Suppressor macrophage treated with lipopolysaccharide for 1 hour (primary cell): Measurements from ENCODE around the gene HABP2.
A peak's percentile ranks its signal among the peaks of the same experiment; 100 is the strongest.

Experiments
- DNase-seq, 3 donors: peaks; one replicate each; pipeline ENCODE4 v3.0.0-alpha.2; 2020 to 2022

The HABP2 gene

DNA sequence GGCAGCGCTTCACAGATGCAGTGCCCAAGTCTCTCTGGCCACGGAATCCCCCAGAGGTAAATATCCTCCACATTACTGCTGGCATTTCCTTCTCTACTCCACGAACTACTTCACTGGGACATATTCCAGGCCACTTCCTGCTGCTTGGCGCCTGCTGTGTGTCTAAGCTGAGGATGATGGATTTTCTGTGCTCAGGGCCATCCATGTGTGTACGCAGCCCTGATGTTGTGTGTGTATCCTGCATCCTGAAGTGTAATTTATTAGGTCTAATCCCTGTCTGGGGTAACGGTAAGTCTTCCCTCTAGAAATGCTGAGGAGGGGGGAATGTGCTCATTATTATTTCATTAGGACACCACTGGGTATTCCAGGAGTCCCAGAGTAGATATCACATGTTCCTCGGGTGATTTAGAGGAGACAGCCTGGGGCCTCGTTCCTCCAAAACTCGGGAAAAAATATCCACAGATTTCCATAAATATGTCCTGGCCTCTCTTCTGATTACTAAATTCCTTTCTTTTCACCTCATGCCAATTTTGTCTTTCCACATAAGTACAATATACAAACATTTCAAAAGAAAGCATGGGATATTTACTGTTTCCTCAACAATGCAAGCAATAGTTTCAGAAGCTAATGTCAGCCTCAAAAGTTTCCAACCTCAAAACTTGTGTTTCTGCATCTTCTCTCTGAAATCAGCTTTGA, 25.5 kb upstream of the HABP2 start:
- DNase-seq, result no peak

DNA sequence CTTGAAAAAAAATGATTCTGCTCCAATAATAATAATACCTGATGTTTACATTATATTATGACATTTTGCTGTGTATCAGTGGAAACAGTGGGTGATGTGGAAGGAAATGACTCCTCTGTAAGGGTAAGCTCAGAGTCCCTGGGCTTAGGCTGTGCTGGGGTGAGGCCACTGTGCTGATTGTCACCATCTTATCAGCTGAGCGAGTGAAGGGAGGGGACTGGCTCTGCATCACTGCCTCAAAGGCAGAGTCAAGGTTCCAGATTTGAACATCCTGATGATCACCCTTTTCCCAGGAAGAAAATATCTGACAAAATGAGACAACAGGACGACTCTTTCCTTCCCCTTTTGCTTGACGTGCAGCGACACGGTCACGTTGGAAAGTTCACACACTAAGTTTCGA, 24.0 kb upstream of the HABP2 start:
- DNase-seq, result no peak

DNA sequence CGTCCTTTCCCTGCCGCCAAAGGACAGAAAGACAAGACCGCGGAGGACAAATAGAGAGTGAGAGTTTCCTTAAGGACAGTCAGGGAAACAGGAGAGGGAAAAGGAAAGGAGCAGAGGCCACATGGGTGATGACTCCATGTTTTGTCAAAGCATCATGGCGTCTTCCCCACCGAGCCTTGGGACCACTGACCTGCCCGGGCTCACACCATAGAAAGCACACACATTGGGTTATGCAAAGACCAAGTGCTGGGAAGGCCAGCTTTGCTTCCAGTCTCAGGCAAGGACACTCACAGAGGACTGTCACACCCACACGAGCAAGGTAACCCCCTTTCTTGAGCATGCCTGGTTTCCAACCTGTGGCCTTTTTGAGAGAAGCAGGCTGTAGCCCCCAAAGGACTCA, 23.3 kb upstream of the HABP2 start:
- DNase-seq, result no peak

DNA sequence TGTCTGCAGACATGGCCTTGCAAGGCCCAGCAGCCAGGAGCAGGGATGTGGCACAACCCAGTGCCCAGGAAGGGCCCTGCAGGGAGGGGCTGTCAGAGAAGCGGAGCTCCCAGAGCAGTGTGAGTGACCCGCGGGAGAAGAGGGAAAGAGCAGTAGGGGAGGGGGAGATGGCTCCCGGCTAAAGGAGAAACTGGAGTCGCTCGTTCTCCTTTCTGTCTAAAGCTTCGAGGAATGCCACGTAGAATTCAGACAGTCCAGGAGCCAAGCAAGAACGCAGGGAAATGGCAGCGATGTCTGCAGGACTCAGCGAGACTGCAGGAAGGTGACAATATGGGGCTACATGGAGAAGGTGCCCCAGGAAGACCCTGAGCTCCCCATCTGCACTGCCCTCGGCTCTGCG, 22.4 kb upstream of the HABP2 start:
- no peak for DNase-seq

DNA sequence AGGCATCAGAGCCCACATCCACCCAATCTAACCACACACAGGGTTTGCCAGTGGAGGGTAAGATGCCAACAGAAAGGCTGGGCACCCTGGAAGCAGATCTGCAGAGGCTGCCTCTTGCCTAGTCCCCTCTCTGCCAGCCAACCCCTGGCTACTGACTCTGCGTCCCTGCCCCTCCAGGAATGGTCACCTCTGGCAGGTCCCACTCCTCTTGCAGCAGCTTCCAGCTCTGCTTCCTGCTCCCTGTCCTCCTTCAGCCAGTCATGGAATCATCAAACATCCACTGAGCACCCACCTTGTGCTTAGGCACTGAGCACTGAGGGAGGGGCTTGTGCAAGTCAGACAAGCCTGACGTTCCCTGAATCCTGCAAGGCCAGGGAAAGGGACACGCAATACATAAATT, 20.1 kb upstream of the HABP2 start:
- DNase-seq, result no peak

DNA sequence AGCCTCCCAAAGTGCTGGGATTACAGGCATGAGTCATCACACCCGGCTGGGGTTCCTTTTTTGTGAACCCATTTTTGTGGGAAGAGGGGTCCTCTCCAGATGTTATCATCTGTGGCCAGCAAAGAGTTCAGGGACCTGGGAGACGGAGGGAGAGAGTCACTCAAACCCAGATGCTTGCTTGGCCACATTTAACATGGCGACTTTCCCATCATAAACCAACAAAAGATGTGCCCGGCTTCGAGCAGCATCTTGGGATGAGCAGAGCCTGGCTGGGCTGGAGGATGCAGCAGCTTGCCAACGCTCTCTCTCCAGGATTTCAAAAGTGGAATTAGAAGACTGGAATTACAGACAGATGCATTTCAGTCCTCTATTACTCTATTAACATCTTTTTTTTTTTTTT, 19.1 kb upstream of the HABP2 start:
- no peak for DNase-seq

DNA sequence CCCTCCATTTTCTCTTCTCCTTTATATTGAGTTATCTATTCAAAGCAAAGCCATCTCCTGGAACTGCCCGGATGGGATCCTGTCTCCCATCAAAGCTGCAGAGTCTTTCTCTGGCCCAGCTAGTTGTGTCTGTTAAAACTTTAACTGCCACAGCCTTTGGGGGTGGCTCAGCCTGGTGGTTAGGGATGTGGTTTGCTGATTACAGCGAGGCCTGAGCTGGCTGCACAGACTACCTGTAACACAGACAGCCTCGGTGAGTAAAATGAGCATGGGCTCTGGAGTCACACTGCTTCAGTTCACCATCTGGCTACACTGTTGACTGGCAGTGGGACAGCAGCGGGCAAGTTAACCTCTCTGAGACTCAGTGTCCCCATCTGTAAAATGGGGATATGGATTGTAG, 18.4 kb upstream of the HABP2 start:
- no peak for DNase-seq

DNA sequence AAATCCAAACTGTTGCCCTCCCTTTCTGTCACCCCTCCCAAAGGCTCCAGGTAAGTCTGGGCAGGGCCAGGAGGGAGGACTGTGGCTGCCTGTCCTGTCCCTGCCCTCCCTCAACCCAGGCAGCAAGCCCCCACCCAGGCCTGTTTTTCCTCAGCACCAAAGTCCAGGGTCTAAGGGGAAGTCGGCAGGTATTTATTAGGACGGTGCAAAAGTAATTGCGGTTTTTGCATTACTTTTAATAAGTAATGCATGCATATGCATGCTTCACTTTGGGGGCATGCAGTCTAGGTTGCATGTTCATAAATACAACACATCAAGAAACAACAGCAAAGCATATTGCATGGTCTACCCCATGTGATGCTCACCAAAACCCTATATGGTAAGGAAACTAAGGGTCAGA, 15.2 kb upstream of the HABP2 start:
- DNase-seq, result no peak

DNA sequence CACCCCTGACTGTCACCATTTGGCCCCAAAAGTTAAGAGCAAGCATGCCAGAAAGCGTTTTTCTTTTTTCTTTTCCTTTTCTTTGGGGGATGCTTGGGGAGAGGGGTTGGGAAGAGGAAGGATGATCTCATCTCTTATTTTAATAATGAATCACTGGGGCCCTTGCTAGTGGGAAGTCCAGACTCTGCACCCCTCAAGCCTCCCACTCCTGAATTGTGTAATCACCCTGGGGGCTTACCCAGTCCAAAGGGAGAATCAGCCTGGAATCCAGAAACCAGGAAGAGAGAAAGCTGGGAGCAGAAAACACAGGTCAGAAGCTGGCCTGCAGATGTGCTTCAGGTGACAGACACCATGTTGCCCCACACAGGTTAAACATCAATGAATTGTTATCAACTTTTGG, 14.7 kb upstream of the HABP2 start:
- peak; percentile 83 to 87 (median 86) for DNase-seq

DNA sequence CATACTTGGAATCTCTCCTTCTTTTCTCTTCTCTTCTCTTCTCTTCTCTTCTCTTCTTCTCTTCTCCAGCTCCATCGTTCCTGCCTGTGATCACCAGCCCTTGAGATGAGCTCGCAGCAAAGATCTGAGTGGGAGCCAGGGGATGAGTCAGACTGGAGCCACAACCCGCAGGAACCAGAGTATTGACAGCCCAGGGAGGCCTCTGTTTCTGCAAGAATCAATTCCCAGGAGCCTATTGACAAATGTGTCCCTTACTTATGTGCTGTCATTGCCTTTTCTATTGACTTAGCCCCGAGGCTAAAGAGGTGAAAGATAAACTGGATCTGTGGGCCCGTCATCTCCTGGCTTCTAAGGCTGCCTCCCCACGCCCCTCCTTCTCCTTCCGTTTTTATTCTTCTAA, 13.1 kb upstream of the HABP2 start:
- peak; percentile 67 to 71 (median 69) for DNase-seq

DNA sequence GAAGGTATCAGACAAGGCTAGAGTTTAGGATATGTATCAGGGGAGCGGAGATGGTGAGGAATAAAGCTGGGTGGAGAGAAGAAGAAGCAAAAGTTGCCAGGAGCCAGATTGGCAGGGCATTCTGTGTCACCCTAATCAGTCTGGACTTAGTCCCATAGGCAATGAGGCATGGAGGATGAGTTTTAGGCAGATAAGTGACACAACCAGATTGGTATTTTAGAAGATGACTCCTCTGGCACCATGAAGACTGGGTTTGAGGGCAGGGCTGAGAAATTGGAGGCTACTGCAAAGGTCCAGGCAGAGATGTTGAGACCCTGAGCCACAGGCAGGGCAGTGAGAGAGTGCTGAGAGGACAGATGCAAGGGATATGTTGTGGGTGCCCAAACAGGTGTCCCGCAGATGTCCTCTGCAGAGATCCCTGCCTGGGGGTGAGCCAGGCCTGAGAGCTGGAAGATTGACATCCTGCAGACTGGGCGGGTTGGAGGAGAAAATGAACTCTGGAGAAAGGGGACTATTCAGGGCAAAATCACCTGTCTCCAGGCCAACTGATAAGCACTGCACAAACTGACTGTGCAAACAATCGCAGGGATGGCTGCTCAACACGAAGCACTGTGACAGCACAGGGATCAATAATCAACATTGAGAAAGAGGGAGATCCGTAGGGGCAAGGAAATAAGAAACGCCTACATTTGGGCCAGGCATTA, 11.9 kb upstream of the HABP2 start:
- DNase-seq, result no peak

DNA sequence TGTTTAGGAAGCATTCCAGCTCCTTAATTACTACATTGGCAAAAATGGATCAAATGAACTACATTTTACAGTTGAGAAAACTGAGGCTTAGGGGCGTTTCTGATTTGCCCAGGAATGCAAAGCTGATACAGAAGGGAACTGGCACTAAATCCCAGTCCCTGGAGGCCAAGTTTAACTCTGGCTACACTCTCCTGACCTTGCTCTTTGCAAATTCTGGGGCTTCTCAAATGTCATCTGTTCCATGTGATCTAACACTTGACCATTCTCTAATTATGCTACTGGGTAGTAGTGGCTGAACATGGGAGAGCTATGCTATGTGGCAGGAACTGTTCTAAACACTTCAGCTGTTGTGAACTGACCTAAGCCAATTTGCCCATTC, 11.3 kb upstream of the HABP2 start:
- no peak for DNase-seq

DNA sequence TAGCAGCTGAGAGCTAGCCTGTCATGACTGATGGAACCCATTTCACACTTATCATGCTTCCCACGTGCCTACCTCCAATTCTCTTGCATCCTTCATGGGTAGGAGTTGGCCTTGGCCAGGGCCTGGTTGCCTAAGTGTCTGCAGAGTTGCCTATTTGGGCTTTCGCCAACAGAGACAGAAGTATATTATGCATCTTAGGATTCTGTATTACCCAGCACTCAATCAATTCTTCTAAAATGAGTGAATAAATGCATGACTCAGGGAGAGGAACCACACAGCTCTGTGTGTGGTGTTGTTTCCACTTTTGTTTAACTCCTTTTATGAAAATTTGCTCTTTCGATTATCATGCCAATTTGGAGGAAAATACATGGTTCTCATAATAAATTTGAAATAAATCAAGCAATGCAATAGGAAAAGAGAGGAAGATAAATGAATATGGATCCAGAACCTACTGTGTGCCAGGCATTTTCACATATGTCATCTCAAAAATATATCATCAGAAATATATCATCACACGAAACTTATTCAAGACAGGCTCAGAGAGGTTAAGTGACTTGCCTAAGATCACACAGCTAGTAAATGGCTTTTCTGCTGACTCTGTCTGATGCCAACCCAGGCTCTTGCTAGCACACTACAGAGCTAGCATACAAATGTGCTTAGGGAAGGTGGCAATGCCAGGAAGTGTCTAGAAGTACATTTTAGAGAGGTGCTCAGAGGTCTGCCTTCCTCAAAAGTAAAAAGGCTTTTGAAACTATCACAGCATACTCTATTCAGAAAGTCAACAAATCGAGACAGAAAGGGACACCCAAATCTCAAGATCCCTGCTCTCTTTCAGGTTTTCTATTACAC, 9.5 kb upstream of the HABP2 start:
- DNase-seq, result no peak

DNA sequence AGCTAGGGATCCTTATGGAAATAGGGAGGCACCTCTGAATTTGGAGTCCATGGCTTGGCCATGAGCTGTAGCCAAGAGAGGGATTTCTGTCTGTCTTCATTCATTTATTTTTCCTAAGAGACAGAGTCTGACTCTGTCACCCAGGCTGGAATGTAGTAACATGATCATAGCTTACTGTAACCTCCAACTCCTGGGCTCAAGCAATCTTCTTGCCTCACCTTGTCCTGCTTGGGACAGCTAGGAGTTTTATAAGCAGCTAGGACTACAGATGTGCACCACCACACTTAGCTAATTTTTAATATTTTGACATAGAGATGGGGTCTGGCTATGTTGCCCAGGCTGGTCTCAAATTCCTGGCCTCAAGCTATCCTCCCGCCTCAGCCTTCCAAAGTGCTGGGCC, 8.5 kb upstream of the HABP2 start:
- DNase-seq, result no peak

DNA sequence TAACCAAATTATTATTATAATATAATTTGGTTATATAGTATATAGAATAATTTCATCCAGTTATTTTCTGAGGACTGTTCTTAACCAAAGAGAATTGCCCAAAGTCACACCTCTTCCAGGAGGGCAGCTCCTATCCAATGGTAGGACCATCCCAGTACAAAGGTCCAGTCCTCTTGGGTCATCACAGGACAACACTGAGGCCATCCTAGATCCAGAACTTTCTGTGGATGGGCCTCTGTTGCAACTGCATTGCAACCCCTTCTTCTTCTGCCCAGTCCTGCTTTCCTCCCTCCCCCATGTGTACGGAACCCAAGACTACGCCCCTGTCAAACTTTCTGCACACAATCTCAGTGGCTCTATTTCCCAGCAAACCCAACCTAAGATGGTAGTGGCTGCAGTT, 5.4 kb upstream of the HABP2 start:
- no peak for DNase-seq

DNA sequence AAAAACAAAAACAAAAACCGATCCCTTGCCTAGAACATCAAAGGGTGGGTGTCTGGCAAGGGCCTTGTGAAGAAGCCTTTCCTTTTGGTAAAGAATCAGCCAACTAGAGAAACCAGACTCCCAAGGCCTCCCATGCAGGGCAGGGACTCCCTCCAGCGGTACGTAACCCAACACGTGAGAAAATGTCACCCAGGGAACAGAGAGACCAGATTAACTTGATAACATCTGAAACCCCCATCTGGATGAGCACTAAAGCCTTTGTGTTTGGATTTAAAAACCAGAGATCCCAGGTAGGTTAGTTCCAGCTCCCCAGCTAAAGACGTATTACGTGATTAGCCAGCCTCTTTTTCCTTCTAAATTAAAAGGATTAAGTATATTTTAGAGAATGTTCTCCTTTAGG, 3.0 kb upstream of the HABP2 start:
- DNase-seq, result no peak

DNA sequence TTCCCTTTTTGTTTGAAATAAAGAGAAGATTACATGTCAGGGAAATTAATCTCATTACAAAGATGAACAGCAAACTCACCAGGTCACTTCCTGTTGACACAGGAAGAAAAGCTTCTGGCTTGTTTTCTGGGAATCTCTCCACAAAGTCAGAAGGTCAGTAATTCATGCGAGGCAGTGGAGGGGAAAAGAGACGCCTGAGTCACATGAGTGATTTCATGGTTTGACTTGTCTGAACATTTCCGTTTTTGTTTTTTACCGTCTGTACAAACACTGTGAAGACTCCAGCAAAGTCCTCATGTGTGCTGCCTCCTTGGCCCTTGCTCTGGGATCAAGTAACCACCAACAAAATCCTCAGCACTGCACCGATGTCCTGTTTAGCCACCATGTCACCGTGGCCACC, 2.5 kb upstream of the HABP2 start:
- DNase-seq, result peak in 2 of 3 donors; percentile 22 to 41

DNA sequence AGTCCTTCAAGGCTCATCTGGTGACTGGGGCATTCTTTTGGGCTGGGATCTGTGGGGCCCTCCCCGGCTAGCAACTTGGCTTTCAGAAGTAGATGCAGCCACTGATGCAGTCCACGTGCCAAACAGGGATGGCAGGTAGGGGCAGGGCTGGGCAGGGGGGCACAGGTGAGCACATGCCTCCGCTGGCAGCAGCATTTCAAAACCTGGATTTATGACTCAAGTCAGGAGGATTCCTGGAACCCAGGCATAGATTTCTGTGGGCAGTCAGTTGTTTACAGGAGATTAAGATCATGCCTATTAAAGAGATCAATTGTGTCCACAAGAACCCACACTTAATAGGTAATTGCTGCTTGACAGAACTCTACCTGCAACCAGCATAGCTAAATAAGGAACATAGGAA, 839 bp upstream of the HABP2 start:
- no peak for DNase-seq

DNA sequence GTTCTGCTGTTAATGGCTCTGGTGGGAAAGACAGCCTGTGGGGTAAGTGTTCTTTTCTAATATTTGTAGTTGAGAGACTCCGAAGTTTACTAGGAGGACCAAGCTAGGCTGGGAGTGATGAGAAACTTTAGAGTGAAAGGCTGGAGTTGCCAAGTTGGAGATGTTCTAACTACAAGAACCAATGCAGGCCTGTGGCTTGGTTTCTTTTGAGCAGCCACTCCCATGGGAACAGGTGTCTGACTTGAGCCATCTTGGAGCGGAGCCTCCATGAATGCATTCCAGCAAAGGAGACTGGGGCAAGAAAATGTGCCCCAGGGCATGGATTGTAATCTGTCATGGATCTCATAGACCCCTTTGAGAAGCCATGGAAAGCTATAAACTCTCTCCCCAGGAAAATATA, 296 bp downstream of the HABP2 start:
- no peak for DNase-seq

DNA sequence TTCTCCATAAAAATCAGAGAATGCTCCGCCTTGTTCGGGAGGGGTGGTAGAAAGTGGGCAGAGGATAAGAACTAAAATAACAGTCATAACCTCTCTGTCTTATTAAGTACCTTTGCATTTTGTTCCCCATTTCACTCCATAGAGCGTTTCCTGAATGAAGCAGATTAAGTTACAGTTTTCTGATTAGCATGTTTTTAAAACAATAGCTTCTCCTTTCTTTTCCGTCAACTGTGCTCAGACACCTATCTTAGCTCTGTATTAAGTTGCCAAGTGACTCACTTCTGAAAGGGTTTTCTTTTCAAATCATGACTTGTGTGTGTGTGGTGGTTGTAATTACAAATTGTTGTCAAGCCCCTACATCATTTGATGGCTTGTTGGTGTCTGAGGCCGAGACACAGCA, 1.4 kb downstream of the HABP2 start:
- DNase-seq, result no peak

DNA sequence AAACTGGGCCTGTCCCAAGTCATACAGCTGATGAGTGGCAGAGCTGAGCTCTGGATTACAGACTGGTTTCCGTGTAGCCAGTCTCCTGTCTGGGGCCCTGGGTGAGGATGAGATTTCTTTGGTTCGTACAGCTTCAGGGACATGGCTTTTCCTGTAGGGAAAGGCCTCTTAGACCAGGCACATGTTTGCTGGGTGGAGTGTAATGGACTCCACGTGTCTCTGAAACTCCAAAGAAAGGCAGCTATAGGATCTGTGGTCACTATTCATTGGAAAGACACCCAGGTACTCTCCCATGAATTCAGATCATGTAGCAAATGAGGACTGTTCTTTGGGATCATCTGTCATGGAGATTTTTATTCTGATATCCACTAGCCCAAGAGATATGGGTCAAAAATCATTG, 2.4 kb downstream of the HABP2 start:
- no peak for DNase-seq

DNA sequence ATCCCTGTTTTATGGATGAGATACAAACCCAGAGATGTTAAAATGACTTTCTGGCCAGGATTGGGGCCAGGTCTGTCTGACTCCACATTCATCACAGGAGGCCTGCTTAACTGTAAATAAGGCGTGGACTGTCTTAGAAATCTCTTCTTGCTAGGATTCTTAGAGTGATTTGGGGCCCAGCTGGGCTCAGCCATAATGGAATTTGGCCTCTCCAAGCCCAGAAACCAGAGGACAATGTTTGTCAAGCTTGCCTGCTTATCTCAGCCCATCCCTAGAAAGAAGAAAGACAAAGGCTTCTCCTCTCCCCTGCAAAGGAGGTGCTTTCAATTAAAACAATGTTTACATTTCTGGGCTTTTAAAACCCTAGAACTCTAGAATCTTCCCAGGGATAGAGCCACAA, 2.9 kb downstream of the HABP2 start:
- DNase-seq, result no peak

DNA sequence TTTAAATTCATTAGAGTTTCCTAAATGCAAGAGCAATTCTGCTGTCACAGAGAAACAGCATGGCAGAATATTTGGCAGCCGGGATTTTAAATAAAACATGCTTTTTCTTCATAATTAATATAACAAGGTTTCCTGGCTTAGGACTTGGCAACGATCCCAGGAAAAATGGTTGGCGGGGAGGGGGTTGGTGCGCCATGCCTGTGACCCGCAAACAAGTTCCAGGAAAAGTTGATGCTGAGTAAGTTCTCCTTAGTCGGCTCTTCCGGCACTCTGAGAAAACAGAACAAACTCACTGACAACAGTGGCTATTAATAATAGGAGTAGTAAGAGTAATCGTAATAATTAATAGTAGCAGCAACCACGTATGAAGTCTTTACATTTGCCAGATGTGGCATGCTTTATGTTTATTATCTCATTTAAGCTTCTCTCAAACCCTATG, 4.6 kb downstream of the HABP2 start:
- DNase-seq, result peak; percentile 31 to 46 (median 35)

DNA sequence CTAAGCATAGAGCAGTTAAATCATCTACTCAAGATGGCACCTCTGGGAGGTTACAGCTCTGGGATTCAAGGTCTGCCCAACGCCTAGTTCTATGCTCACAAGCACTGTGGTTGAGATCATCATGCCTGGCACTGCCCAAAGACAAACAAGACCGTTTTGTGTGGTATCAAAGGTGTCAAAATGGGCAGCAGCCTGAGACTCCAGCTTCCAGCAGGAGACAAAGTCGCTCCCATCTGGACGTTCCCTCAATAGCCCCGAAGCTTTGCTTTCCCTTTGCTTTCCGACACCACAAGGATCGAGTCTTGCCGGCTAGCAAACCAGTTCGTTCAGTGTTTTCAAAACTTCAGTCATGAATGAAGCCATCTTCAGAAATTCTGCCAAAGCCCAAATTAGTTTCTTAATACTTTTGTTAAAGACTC, 5.1 kb downstream of the HABP2 start:
- DNase-seq, result no peak
